A673 (cell line): ENCODE data around the gene PRSS48. TPM values are rescaled to one million over a fixed set of nuclear protein-coding genes. Genes with fewer than 3 reads are reported as not detected.
A peak's percentile ranks its signal among the peaks of the same experiment; 100 is the strongest.
"Not testable (repeated sequence)": the region's sequence is repeated elsewhere in the genome, so short reads cannot be mapped to it uniquely, and the experiment has no call there.

Experiments used
- BruUV-seq: library from RNA; stranded (reverse); fragments of 400-500 nt; replicated peaks from 2 replicates; lab custom pipeline; 2021; lab: Mats Ljungman, UMichigan
- CTCF ChIA-PET: fragments of 300-600 bp; sonication (Branson Sonifier 250); formaldehyde crosslinking; loops from one replicate; lab custom pipeline; 2022; ENCODE audit warnings: antibody characterized with exemption; lab: Charles Lee
- POLR2A ChIA-PET: fragments of 300-600 bp; sonication (Branson Sonifier 250); formaldehyde crosslinking; loops from one replicate; lab custom pipeline; 2022; ENCODE audit warnings: antibody characterized with exemption; ENCODE audit not compliant: low non-redundant PET; lab: Charles Lee
- DNase-seq: peaks from one replicate; pipeline ENCODE4 v3.0.0-alpha.2; 2015; ENCODE audit warnings: low spot score
- H3K27ac ChIP-seq: fragments of 200-600 bp; sonication (generic); 2 replicates; pipeline ENCODE4 v1.5.1; 2016; ENCODE audit warnings: mixed run types, low read depth, mild to moderate bottlenecking, mixed read lengths, antibody characterized with exemption, low read length; ENCODE audit not compliant: poor library complexity, severe bottlenecking
- H3K27me3 ChIP-seq: fragments of 200-600 bp; sonication (generic); replicated peaks from 2 replicates; pipeline ENCODE4 v1.6.1; 2017; ENCODE audit warnings: mixed run types, low read depth, mild to moderate bottlenecking, mixed read lengths, antibody characterized with exemption, low read length; ENCODE audit not compliant: insufficient read depth, poor library complexity
- H3K36me3 ChIP-seq: fragments of 200-600 bp; sonication (generic); 2 replicates; pipeline ENCODE4 v1.6.1; 2016; ENCODE audit warnings: mixed run types, mild to moderate bottlenecking, mixed read lengths, antibody characterized with exemption, low read length; ENCODE audit not compliant: insufficient read depth, poor library complexity, severe bottlenecking
- H3K4me1 ChIP-seq: fragments of 200-600 bp; sonication (generic); 2 replicates; pipeline ENCODE4 v1.6.1; 2017; ENCODE audit warnings: mixed run types, mild to moderate bottlenecking, mixed read lengths, antibody characterized with exemption, low read length; ENCODE audit not compliant: insufficient read depth, poor library complexity, severe bottlenecking
- H3K4me3 ChIP-seq: fragments of 200-600 bp; sonication (generic); 2 replicates; pipeline ENCODE4 v1.5.1; 2016; ENCODE audit warnings: low read depth, mixed run types, mild to moderate bottlenecking, mixed read lengths, low read length; ENCODE audit not compliant: poor library complexity, severe bottlenecking
- H3K9me3 ChIP-seq: fragments of 200-600 bp; sonication (generic); 2 replicates; pipeline ENCODE4 v1.6.1; 2016; ENCODE audit warnings: mixed run types, low read depth, mild to moderate bottlenecking, mixed read lengths, antibody characterized with exemption, low read length; ENCODE audit not compliant: poor library complexity, severe bottlenecking
- CTCF ChIP-seq: fragments of 300-800, 200-600 bp; sonication (generic); conservative IDR thresholded peaks from 2 replicates; pipeline ENCODE4 v1.5.1; 2017; ENCODE audit warnings: low read depth, mild to moderate bottlenecking, antibody characterized with exemption, low read length, moderate library complexity, mixed read lengths
- EZH2 ChIP-seq: fragments of 200-600 bp; sonication (generic); IDR thresholded peaks from 2 replicates; pipeline ENCODE4 v1.6.1; 2017; ENCODE audit warnings: borderline replicate concordance, low read depth, mild to moderate bottlenecking, mixed read lengths, antibody characterized with exemption, low read length; ENCODE audit not compliant: poor library complexity, severe bottlenecking
- intact Hi-C: fragments of 100-400 bp; cut with micrococcal nuclease; formaldehyde crosslinking; loops from one replicate; pipeline ENCODE4 v1.10.0; 2022; ENCODE audit not compliant: unreplicated experiment
- total RNA-seq: library from RNA; stranded (reverse); gene quantifications from 2 replicates; pipeline ENCODE4 v1.2.3, GENCODE V29; 2021

Gene PRSS48
- total RNA-seq, 1 experiment from 2014 or later, result not detected

- no peaks in the 10 kb centered on the region for H3K4me1 ChIP-seq
- H3K27me3 ChIP-seq, result no peaks in the 10 kb centered on the region
- POLR2A ChIA-PET, result no interaction called here
- no peak overlapping the region for H3K4me3 ChIP-seq
- no peaks in the 10 kb centered on the region for H3K36me3 ChIP-seq
- TF ChIP-seq CTCF (no peak), EZH2 (no peak)
- intact Hi-C loops, result no loop called here
- H3K27ac ChIP-seq, result no peak overlapping the region
- CTCF ChIA-PET, result no interaction called here
- DNase-seq, result no peak
- H3K9me3 ChIP-seq, result no peaks in the 10 kb centered on the region
- no TSS peak for BruUV-seq
Measured at GRCh38 chr4:151248519-151248918, 28.4 kb upstream of the PRSS48 start.

GRCh38 chr4:151250706-151251105 is 26.3 kb upstream of the PRSS48 start:
- no peak for TF ChIP-seq EZH2
- TF ChIP-seq CTCF, result no peak
- Histone ChIP-seq H3K9me3 (no peaks in the 10 kb centered on the region), H3K36me3 (no peaks in the 10 kb centered on the region), H3K27ac (no peak overlapping the region), H3K27me3 (no peaks in the 10 kb centered on the region), H3K4me3 (no peak overlapping the region), H3K4me1 (no peaks in the 10 kb centered on the region)
- CTCF ChIA-PET, result no interaction called here
- intact Hi-C loops, result no loop called here
- POLR2A ChIA-PET, result no interaction called here
- DNase-seq, result no peak
- BruUV-seq, result no TSS peak

GRCh38 chr4:151251603-151252304 is 25.2 kb upstream of the PRSS48 start:
- Histone ChIP-seq H3K4me1 (no peaks in the 10 kb centered on the region), H3K27me3 (no peaks in the 10 kb centered on the region), H3K4me3 (no peak overlapping the region), H3K9me3 (no peaks in the 10 kb centered on the region), H3K27ac (no peak overlapping the region), H3K36me3 (no peaks in the 10 kb centered on the region)
- CTCF ChIA-PET, result no interaction called here
- intact Hi-C loops, result no loop called here
- TF ChIP-seq EZH2, result no peak
- TF ChIP-seq CTCF, result no peak
- BruUV-seq, result no TSS peak
- peak; percentile 15 for DNase-seq
- POLR2A ChIA-PET, result no interaction called here

GRCh38 chr4:151255226-151255625 is 21.7 kb upstream of the PRSS48 start:
- intact Hi-C loops, CTCF ChIA-PET, H3K27ac ChIP-seq, H3K27me3 ChIP-seq, DNase-seq, H3K36me3 ChIP-seq, H3K9me3 ChIP-seq, H3K4me1 ChIP-seq, BruUV-seq, POLR2A ChIA-PET, H3K4me3 ChIP-seq: not testable (repeated sequence)

GRCh38 chr4:151255680-151256079 is 21.3 kb upstream of the PRSS48 start:
- H3K27ac ChIP-seq, H3K4me3 ChIP-seq, DNase-seq, intact Hi-C loops, H3K9me3 ChIP-seq, CTCF ChIA-PET, BruUV-seq, H3K27me3 ChIP-seq, POLR2A ChIA-PET, H3K36me3 ChIP-seq, H3K4me1 ChIP-seq: not testable (repeated sequence)
